Neural cell (in vitro differentiated cells): ENCODE results near the gene ZNF106. TPM values are rescaled to one million over a fixed set of nuclear protein-coding genes. Genes with fewer than 3 reads are reported as not detected.
A peak's percentile ranks its signal among the peaks of the same experiment; 100 is the strongest.

Source experiments
- H2AFZ ChIP-seq: fragments of 200-600, 300-800 bp; sonication (generic), shearing (Covaris generic); 2 replicates; pipeline ENCODE4 v1.6.0; 2014; ENCODE audit warnings: low read depth, mild to moderate bottlenecking, antibody characterized with exemption, low read length, moderate library complexity
- H3F3A ChIP-seq: fragments of 200-600 bp; shearing (Covaris generic); 2 replicates; pipeline ENCODE4 v1.6.1; 2016; ENCODE audit warnings: mild to moderate bottlenecking, moderate library complexity, mixed read lengths, antibody characterized with exemption, low read length; ENCODE audit not compliant: insufficient read depth, poor library complexity, severe bottlenecking
- H3K27ac ChIP-seq: fragments of 200-600, 300-800 bp; sonication (generic), shearing (Covaris generic); 2 replicates; pipeline ENCODE4 v1.5.1; 2014; ENCODE audit warnings: mild to moderate bottlenecking, low read length, moderate library complexity
- H3K27me3 ChIP-seq: fragments of 300-800, 200-600 bp; sonication (generic), shearing (Covaris generic); 2 replicates; pipeline ENCODE4 v1.6.0; 2014; ENCODE audit warnings: mild to moderate bottlenecking, low read depth, low read length, moderate library complexity; ENCODE audit not compliant: insufficient read depth
- H3K36me3 ChIP-seq: fragments of 300-800, 200-600 bp; sonication (generic), shearing (Covaris generic); 2 replicates; pipeline ENCODE4 v1.5.1; 2014; ENCODE audit warnings: mild to moderate bottlenecking, antibody characterized with exemption, low read length, moderate library complexity; ENCODE audit not compliant: insufficient read depth
- H3K4me2 ChIP-seq: fragments of 300-800, 200-600 bp; sonication (generic), shearing (Covaris generic); 2 replicates; pipeline ENCODE4 v1.6.0; 2014; ENCODE audit warnings: mild to moderate bottlenecking, low read length
- H3K4me3 ChIP-seq: fragments of 300-800, 200-600 bp; sonication (generic), shearing (Covaris generic); 2 replicates; pipeline ENCODE4 v1.5.1; 2014; ENCODE audit warnings: mild to moderate bottlenecking, low read length, moderate library complexity
- H3K79me2 ChIP-seq: fragments of 200-600 bp; shearing (Covaris generic); replicated peaks from 2 replicates; pipeline ENCODE4 v1.6.0; 2014; ENCODE audit warnings: mild to moderate bottlenecking, low read length, moderate library complexity; ENCODE audit not compliant: insufficient read depth
- H3K9ac ChIP-seq: fragments of 300-800, 200-600 bp; sonication (generic), shearing (Covaris generic); 2 replicates; pipeline ENCODE4 v1.6.1; 2016; ENCODE audit warnings: mild to moderate bottlenecking, low read length, mixed read lengths
- H3K9me2 ChIP-seq: fragments of 200-600 bp; shearing (Covaris generic); 2 replicates; pipeline ENCODE4 v1.6.1; 2016; ENCODE audit warnings: mild to moderate bottlenecking, low read length, mixed read lengths; ENCODE audit not compliant: insufficient read depth
- H3K9me3 ChIP-seq: fragments of 200-600, 300-800 bp; sonication (generic), shearing (Covaris generic); 2 replicates; pipeline ENCODE4 v1.6.1; 2016; ENCODE audit warnings: mild to moderate bottlenecking, mixed run types, low read length, moderate library complexity, mixed read lengths
- H4K20me1 ChIP-seq: fragments of 200-600 bp; shearing (Covaris generic); 2 replicates; pipeline ENCODE4 v1.6.1; 2016; ENCODE audit warnings: mild to moderate bottlenecking, mixed run types; ENCODE audit not compliant: insufficient read depth
- EP300 ChIP-seq: fragments of 450-650 bp; conservative IDR thresholded peaks from 2 replicates; pipeline ENCODE4 v1.6.1; 2014; ENCODE audit warnings: antibody characterized with exemption, mild to moderate bottlenecking, moderate library complexity; ENCODE audit not compliant: poor library complexity, severe bottlenecking
- EZH2 ChIP-seq: fragments of 200-600, 300-800 bp; shearing (Covaris generic), sonication (generic); IDR thresholded peaks from 2 replicates; pipeline ENCODE4 v1.6.1; 2014; ENCODE audit warnings: antibody characterized with exemption, low read length, borderline replicate concordance, mild to moderate bottlenecking; ENCODE audit not compliant: insufficient read depth, poor library complexity, severe bottlenecking
- MXI1 ChIP-seq: fragments of 450-650 bp; conservative IDR thresholded peaks from 2 replicates; pipeline ENCODE4 v1.6.1; 2014; ENCODE audit warnings: antibody characterized with exemption, mild to moderate bottlenecking; ENCODE audit not compliant: poor library complexity, severe bottlenecking
- POLR2AphosphoS5 ChIP-seq: IDR thresholded peaks from 2 replicates; pipeline ENCODE4 v1.6.1; 2012
- RAD21 ChIP-seq: fragments of 450-650 bp; conservative IDR thresholded peaks from 2 replicates; pipeline ENCODE4 v1.6.1; 2014; ENCODE audit warnings: antibody characterized with exemption, mild to moderate bottlenecking, moderate library complexity
- SMC3 ChIP-seq: fragments of 450-650 bp; conservative IDR thresholded peaks from 2 replicates; pipeline ENCODE4 v1.6.1; 2014; ENCODE audit warnings: antibody characterized with exemption, mild to moderate bottlenecking, moderate library complexity; ENCODE audit not compliant: poor library complexity
- TAF1 ChIP-seq: IDR thresholded peaks from 2 replicates; pipeline ENCODE4 v1.6.1; 2012; ENCODE audit warnings: low read depth
- polyA plus RNA-seq: library from polyadenylated mRNA; depleted of rRNA; stranded (reverse); fragments of >200 nt; gene quantifications from 2 replicates; pipeline ENCODE4 v1.2.3, GENCODE V29; 2014
- TF ChIP-seq, protein P1 (sequence below): fragments of 450-650 bp; IDR thresholded peaks from 2 replicates; pipeline ENCODE4 v1.5.1; 2014; ENCODE audit warnings: antibody characterized with exemption, mild to moderate bottlenecking, moderate library complexity; ENCODE audit not compliant: poor library complexity, severe bottlenecking
- TF ChIP-seq, protein P2 (sequence below): IDR thresholded peaks from 2 replicates; pipeline ENCODE4 v1.6.1; 2012; ENCODE audit warnings: borderline replicate concordance

Gene ZNF106
- polyA plus RNA-seq, 1 donor from 2014 or later: 24.0 TPM

DNA sequence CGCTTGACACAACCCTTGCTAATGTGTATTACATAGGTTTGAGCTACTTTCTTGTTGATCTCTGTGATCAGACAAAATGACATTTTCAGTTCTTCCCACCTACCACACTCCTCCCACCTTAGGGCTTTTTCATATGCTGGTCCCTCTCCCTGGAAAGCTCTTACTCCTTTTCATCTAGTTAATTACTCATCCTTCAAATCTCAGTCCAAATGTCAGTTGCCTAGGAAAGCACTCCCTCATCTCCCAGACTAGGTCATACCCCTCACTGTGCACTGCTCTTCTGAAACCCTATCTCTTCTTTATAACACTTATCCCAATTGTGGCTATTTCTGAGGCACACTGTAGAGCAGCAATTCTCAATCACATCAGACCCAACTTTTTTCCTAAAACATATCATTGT lies 7.3 kb downstream of the ZNF106 start:
- H3F3A ChIP-seq: no peaks in the 10 kb centered on the region
- no peaks in the 10 kb centered on the region for H3K27me3 ChIP-seq
- no peak overlapping the region for H3K9ac ChIP-seq
- no peaks in the 10 kb centered on the region for H3K9me3 ChIP-seq
- H3K4me2 ChIP-seq: no peak overlapping the region
- H3K79me2 ChIP-seq: peaks cover 14% of the 10 kb centered on the region
- H4K20me1 ChIP-seq: no peaks in the 10 kb centered on the region
- H3K36me3 ChIP-seq: no peaks in the 10 kb centered on the region
- TF ChIP-seq EP300: no peak
- TF ChIP-seq RAD21: no peak
- TF ChIP-seq MXI1: no peak
- no peak for TF ChIP-seq TAF1
- TF ChIP-seq EZH2: no peak
- no peak for TF ChIP-seq SMC3
- TF ChIP-seq, protein P1, sequence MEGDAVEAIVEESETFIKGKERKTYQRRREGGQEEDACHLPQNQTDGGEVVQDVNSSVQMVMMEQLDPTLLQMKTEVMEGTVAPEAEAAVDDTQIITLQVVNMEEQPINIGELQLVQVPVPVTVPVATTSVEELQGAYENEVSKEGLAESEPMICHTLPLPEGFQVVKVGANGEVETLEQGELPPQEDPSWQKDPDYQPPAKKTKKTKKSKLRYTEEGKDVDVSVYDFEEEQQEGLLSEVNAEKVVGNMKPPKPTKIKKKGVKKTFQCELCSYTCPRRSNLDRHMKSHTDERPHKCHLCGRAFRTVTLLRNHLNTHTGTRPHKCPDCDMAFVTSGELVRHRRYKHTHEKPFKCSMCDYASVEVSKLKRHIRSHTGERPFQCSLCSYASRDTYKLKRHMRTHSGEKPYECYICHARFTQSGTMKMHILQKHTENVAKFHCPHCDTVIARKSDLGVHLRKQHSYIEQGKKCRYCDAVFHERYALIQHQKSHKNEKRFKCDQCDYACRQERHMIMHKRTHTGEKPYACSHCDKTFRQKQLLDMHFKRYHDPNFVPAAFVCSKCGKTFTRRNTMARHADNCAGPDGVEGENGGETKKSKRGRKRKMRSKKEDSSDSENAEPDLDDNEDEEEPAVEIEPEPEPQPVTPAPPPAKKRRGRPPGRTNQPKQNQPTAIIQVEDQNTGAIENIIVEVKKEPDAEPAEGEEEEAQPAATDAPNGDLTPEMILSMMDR: no peak
- TF ChIP-seq, protein P2, sequence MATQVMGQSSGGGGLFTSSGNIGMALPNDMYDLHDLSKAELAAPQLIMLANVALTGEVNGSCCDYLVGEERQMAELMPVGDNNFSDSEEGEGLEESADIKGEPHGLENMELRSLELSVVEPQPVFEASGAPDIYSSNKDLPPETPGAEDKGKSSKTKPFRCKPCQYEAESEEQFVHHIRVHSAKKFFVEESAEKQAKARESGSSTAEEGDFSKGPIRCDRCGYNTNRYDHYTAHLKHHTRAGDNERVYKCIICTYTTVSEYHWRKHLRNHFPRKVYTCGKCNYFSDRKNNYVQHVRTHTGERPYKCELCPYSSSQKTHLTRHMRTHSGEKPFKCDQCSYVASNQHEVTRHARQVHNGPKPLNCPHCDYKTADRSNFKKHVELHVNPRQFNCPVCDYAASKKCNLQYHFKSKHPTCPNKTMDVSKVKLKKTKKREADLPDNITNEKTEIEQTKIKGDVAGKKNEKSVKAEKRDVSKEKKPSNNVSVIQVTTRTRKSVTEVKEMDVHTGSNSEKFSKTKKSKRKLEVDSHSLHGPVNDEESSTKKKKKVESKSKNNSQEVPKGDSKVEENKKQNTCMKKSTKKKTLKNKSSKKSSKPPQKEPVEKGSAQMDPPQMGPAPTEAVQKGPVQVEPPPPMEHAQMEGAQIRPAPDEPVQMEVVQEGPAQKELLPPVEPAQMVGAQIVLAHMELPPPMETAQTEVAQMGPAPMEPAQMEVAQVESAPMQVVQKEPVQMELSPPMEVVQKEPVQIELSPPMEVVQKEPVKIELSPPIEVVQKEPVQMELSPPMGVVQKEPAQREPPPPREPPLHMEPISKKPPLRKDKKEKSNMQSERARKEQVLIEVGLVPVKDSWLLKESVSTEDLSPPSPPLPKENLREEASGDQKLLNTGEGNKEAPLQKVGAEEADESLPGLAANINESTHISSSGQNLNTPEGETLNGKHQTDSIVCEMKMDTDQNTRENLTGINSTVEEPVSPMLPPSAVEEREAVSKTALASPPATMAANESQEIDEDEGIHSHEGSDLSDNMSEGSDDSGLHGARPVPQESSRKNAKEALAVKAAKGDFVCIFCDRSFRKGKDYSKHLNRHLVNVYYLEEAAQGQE: no peak
- TF ChIP-seq POLR2AphosphoS5: no peak
- no peaks in the 10 kb centered on the region for H3K9me2 ChIP-seq
- peak overlapping the region; percentile 19 for H3K27ac ChIP-seq
- no peak overlapping the region for H2AFZ ChIP-seq
- peak overlapping the region; percentile 26 for H3K4me3 ChIP-seq

DNA sequence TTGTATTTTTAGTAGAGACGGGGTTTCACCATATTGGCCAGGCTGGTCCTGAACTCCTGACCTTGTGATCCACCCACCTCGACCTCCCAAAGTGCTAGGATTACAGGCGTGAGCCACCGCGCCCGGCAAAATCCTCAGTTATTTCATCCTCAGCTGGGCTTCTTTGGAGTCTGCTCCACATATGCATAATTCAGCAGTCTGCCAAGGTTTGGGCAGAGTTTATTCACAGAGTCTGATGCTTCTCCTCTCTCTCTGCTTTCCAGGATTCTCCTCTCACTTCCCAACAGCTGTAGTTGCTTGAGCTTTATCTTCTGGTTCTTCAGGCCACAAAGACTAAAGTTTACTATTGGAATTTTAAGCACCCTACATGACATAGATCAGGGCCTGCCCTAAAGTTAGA lies 8.2 kb downstream of the ZNF106 start:
- no peak overlapping the region for H2AFZ ChIP-seq
- H3K4me2 ChIP-seq: no peak overlapping the region
- H3K4me3 ChIP-seq: no peak overlapping the region
- no peaks in the 10 kb centered on the region for H3K27me3 ChIP-seq
- peaks cover 11% of the 10 kb centered on the region for H3K79me2 ChIP-seq
- H3K9me3 ChIP-seq: no peaks in the 10 kb centered on the region
- H3K9ac ChIP-seq: no peak overlapping the region
- no peaks in the 10 kb centered on the region for H3K9me2 ChIP-seq
- TF ChIP-seq POLR2AphosphoS5 (no peak), SMC3 (no peak), MXI1 (no peak), EZH2 (no peak), EP300 (no peak), RAD21 (no peak), TAF1 (no peak)
- TF ChIP-seq, protein P2: no peak
- TF ChIP-seq, protein P1: no peak
- no peaks in the 10 kb centered on the region for H4K20me1 ChIP-seq
- no peaks in the 10 kb centered on the region for H3F3A ChIP-seq
- no peaks in the 10 kb centered on the region for H3K36me3 ChIP-seq
- H3K27ac ChIP-seq: no peak overlapping the region
